Upper lobe of left lung (tissue), 6 donors: ENCODE data around the gene C5orf58. TPM values are rescaled to one million over a fixed set of nuclear protein-coding genes. Genes with fewer than 3 reads are reported as not detected.
"Not testable (repeated sequence)": the region's sequence is repeated elsewhere in the genome, so short reads cannot be mapped to it uniquely, and the experiment has no call there.

ENCODE experiments used
- ATAC-seq, 2 donors: fragments of 200-7000 bp; cut with Tn5 transposase; one replicate each; pipeline ENCODE4 v1.9.1; 2022; ENCODE audit warnings: mild to moderate bottlenecking in 2 of 2, moderate library complexity in 2 of 2; ENCODE audit not compliant: low FRiP score in 2 of 2
- DNase-seq, 2 donors: peaks; one replicate each; pipeline ENCODE4 v3.0.0-alpha.2; 2019 to 2020
- H3K27ac ChIP-seq, 4 donors: fragments of 200-600 bp; sonication (generic); one replicate each; pipeline ENCODE4 v1.5.1; 2016 to 2019
- H3K27me3 ChIP-seq, 4 donors: fragments of 200-600 bp; sonication (generic); one replicate each; pipeline ENCODE4 v1.5.1; 2017 to 2019
- H3K36me3 ChIP-seq, 4 donors: fragments of 200-600 bp; sonication (generic); one replicate each; pipeline ENCODE4 v1.5.1; 2016 to 2019
- H3K4me1 ChIP-seq, 4 donors: fragments of 200-600 bp; sonication (generic); one replicate each; pipeline ENCODE4 v1.5.1; 2018 to 2019
- H3K4me3 ChIP-seq, 4 donors: fragments of 200-600 bp; sonication (generic); one replicate each; pipeline ENCODE4 v1.5.1; 2017 to 2019; ENCODE audit warnings: mild to moderate bottlenecking in 2 of 4, moderate library complexity in 1 of 4
- H3K9me3 ChIP-seq, 4 donors: fragments of 200-600 bp; sonication (generic); one replicate each; pipeline ENCODE4 v1.5.1; 2018 to 2019
- EP300 ChIP-seq, 4 donors: sonication (generic); formaldehyde crosslinking; IDR thresholded peaks; one replicate each; pipeline ENCODE4 v1.5.1; 2017; ENCODE audit warnings: antibody characterized with exemption in 4 of 4, control low read depth in 2 of 4
- POLR2A ChIP-seq, 4 donors: fragments of 450-650 bp; IDR thresholded peaks; one replicate each; pipeline ENCODE4 v1.5.1; 2016 to 2017; ENCODE audit warnings: antibody characterized with exemption in 4 of 4, mild to moderate bottlenecking in 2 of 4
- POLR2AphosphoS5 ChIP-seq, 2 donors: sonication (generic); formaldehyde crosslinking; IDR thresholded peaks; one replicate each; pipeline ENCODE4 v1.5.1; 2017; ENCODE audit warnings: antibody characterized with exemption in 2 of 2
- WGBS, 2 donors: methylation state at CpG; one replicate each; pipeline ENCODE4 v1.1.5; 2017 to 2018; 5-methylcytosine and 5-hydroxymethylcytosine counted together
- total RNA-seq, 6 donors: library from RNA; depleted of rRNA in 4 of 6; stranded (reverse); fragments of >200 nt in 4 of 6; gene quantifications; one replicate each; pipeline versions ENCODE4 v1.1.0 to v1.2.1, GENCODE V29; 2016 to 2021
- TF ChIP-seq, protein P1 (sequence below), 6 experiments: fragments of 450-650 bp in 4 of 6; fragments of 200-600 bp in 2 of 6; sonication (generic) in 2 of 6; IDR thresholded peaks; one replicate each; pipeline ENCODE4 v1.5.1; 2016 to 2019; ENCODE audit warnings: antibody characterized with exemption in 6 of 6
- donor health status: DM: no; HTN: no; CAD: no; lungs with moderate emphysema.
- donor health status: DM: no; HTN: yes; CAD: no; lungs with severe emphysema.

The C5orf58 gene
- total RNA-seq, 6 donors from 2014 or later: not detected

- Histone ChIP-seq H3K4me3 (no peak overlapping the region), H3K9me3 (no peaks in the 10 kb centered on the region), H3K27ac (no peak overlapping the region), H3K4me1 (peaks cover 0 to 7% (median 0%) of the 10 kb centered on the region in 4 donors), H3K36me3 (peaks cover 2 to 54% (median 20%) of the 10 kb centered on the region in 4 donors), H3K27me3 (no peaks in the 10 kb centered on the region)
- TF ChIP-seq POLR2A (IDR thresholded peaks at IDR 0.05) (no peak), EP300 (IDR thresholded peaks at IDR 0.05) (no peak), POLR2AphosphoS5 (IDR thresholded peaks at IDR 0.05) (no peak)
- TF ChIP-seq, protein P1, sequence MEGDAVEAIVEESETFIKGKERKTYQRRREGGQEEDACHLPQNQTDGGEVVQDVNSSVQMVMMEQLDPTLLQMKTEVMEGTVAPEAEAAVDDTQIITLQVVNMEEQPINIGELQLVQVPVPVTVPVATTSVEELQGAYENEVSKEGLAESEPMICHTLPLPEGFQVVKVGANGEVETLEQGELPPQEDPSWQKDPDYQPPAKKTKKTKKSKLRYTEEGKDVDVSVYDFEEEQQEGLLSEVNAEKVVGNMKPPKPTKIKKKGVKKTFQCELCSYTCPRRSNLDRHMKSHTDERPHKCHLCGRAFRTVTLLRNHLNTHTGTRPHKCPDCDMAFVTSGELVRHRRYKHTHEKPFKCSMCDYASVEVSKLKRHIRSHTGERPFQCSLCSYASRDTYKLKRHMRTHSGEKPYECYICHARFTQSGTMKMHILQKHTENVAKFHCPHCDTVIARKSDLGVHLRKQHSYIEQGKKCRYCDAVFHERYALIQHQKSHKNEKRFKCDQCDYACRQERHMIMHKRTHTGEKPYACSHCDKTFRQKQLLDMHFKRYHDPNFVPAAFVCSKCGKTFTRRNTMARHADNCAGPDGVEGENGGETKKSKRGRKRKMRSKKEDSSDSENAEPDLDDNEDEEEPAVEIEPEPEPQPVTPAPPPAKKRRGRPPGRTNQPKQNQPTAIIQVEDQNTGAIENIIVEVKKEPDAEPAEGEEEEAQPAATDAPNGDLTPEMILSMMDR (IDR thresholded peaks at IDR 0.05): no peak
- WGBS, 2 donors: 86 to 87% methylated on average over 4 of the region's 4 CpGs
- DNase-seq (no peak), ATAC-seq (no peak)
Measured at GRCh38 chr5:170246126-170246870, 13.5 kb downstream of the C5orf58 start.

GRCh38 chr5:170247363-170247762 lies 14.6 kb downstream of the C5orf58 start:
- DNase-seq: no peak
- Histone ChIP-seq H3K4me3 (no peak overlapping the region), H3K4me1 (peaks cover 0 to 7% (median 0%) of the 10 kb centered on the region in 4 donors), H3K36me3 (peaks cover 8 to 65% (median 22%) of the 10 kb centered on the region in 4 donors), H3K27me3 (no peaks in the 10 kb centered on the region), H3K9me3 (no peaks in the 10 kb centered on the region), H3K27ac (no peak overlapping the region)
- no peak for ATAC-seq
- TF ChIP-seq, protein P1 (IDR thresholded peaks at IDR 0.05): no peak
- TF ChIP-seq POLR2AphosphoS5 (IDR thresholded peaks at IDR 0.05) (no peak), POLR2A (IDR thresholded peaks at IDR 0.05) (no peak), EP300 (IDR thresholded peaks at IDR 0.05) (no peak)
- 73 to 74% methylated on average over 2 of the region's 2 CpGs for WGBS, 2 donors

DNA sequence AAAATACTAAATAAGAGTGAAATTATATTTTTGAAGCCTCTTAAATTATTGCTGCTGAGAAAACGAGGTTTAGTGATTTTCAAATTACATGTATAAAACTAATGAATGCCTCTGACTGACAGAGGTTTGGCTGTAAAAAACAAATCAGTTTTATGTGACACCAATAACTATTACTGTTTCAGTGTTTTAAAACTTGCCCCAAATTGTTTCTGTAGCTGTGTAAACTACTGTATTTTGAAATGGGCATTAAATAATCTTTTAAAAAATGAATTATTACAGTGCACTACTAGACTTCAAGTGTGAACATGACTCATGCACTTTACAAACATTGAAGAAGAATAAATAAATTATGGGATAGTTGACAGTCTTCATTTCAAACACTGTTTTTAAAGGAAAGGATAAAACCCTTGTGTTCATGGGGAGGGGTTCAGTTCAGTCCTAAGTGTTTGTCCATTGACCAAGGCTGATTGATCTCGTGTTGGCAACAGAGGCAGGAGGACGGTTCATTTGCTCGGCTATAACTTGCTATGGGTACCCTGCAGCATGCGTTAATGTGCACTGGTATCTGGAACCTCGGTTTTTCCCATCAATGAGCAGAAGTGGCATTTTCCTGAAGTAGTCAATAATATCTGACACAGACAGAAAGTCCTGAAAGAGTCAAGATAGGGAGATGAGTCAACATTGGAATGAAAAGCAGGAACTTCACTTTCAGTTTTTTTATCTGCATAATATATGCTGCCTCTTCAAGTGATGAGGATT lies 15.6 kb downstream of the C5orf58 start:
- Histone ChIP-seq H3K4me1 (peaks cover 0 to 7% (median 0%) of the 10 kb centered on the region in 4 donors), H3K27me3 (no peaks in the 10 kb centered on the region), H3K4me3 (no peak overlapping the region), H3K36me3 (peaks cover 9 to 74% (median 22%) of the 10 kb centered on the region in 4 donors), H3K27ac (no peak overlapping the region), H3K9me3 (no peaks in the 10 kb centered on the region)
- TF ChIP-seq, protein P1 (IDR thresholded peaks at IDR 0.05): no peak
- TF ChIP-seq EP300 (IDR thresholded peaks at IDR 0.05) (no peak), POLR2A (IDR thresholded peaks at IDR 0.05) (no peak)
- ATAC-seq (no peak), DNase-seq (no peak)
- 68 to 73% methylated on average over 6 of the region's 6 CpGs for WGBS, 2 donors

GRCh38 chr5:170248931-170249227 lies 16.1 kb downstream of the C5orf58 start:
- not testable (repeated sequence) for DNase-seq, H3K9me3 ChIP-seq, H3K27me3 ChIP-seq, H3K4me1 ChIP-seq, H3K27ac ChIP-seq, ATAC-seq, H3K4me3 ChIP-seq
- peaks cover 9 to 80% (median 22%) of the 10 kb centered on the region in 4 donors for H3K36me3 ChIP-seq
- WGBS, 2 donors: 94% methylated on average over 4 of the region's 4 CpGs

- no peak for DNase-seq
- TF ChIP-seq POLR2A (IDR thresholded peaks at IDR 0.05) (no peak), EP300 (IDR thresholded peaks at IDR 0.05) (no peak), POLR2AphosphoS5 (IDR thresholded peaks at IDR 0.05) (no peak)
- TF ChIP-seq, protein P1 (IDR thresholded peaks at IDR 0.05): no peak
- Histone ChIP-seq H3K36me3 (peaks cover 9 to 84% (median 22%) of the 10 kb centered on the region in 4 donors), H3K27ac (no peak overlapping the region), H3K4me3 (no peak overlapping the region), H3K27me3 (no peaks in the 10 kb centered on the region), H3K9me3 (no peaks in the 10 kb centered on the region), H3K4me1 (peaks cover 0 to 7% (median 0%) of the 10 kb centered on the region in 4 donors)
- WGBS, 2 donors: 74 to 77% methylated on average over 4 of the region's 4 CpGs
- no peak for ATAC-seq
Measured at GRCh38 chr5:170249355-170249754, 16.6 kb downstream of the C5orf58 start.
